Upper lobe of right lung (tissue), 1 donor: ENCODE results near the gene CCDC171. TPM values are rescaled to one million over a fixed set of nuclear protein-coding genes. Genes with fewer than 3 reads are reported as not detected.

Source experiments
- ATAC-seq: fragments of 200-7000 bp; cut with Tn5 transposase; one replicate; pipeline ENCODE4 v1.9.1; 2020; ENCODE audit warnings: mild to moderate bottlenecking, moderate library complexity
- DNase-seq: peaks from one replicate; pipeline ENCODE4 v3.0.0-alpha.2; 2020
- H3K27ac ChIP-seq: fragments of 200-600 bp; one replicate; pipeline ENCODE4 v1.8.0; 2022
- H3K27me3 ChIP-seq: fragments of 200-600 bp; one replicate; pipeline ENCODE4 v1.8.0; 2022; ENCODE audit warnings: mild to moderate bottlenecking
- H3K36me3 ChIP-seq: fragments of 200-600 bp; one replicate; pipeline ENCODE4 v1.8.0; 2022
- H3K4me1 ChIP-seq: fragments of 200-600 bp; one replicate; pipeline ENCODE4 v1.8.0; 2022
- H3K4me3 ChIP-seq: fragments of 200-600 bp; one replicate; pipeline ENCODE4 v1.8.0; 2022; ENCODE audit warnings: mild to moderate bottlenecking
- H3K9me3 ChIP-seq: fragments of 200-600 bp; one replicate; pipeline ENCODE4 v1.8.0; 2022
- CTCF ChIP-seq: fragments of 200-600 bp; IDR thresholded peaks from one replicate; pipeline ENCODE4 v1.8.0; 2022; ENCODE audit warnings: antibody characterized with exemption
- intact Hi-C: fragments of 100-400 bp; cut with DNase I; formaldehyde crosslinking; loops from one replicate; pipeline ENCODE4 v1.11.0; 2022
- total RNA-seq: library from RNA; stranded (reverse); fragmentation: NEBNext Ultra II Directional; extraction: Animal tissue kit (Norgen Biotek cat#: 25700); gene quantifications from one replicate; pipeline ENCODE4 v1.2.1, GENCODE V29; 2021
- donor health status: DM: no; HTN: yes; CAD: no; lungs with severe emphysema.

CCDC171 gene
- total RNA-seq, 1 donor from 2014 or later = 3.0 TPM

DNA sequence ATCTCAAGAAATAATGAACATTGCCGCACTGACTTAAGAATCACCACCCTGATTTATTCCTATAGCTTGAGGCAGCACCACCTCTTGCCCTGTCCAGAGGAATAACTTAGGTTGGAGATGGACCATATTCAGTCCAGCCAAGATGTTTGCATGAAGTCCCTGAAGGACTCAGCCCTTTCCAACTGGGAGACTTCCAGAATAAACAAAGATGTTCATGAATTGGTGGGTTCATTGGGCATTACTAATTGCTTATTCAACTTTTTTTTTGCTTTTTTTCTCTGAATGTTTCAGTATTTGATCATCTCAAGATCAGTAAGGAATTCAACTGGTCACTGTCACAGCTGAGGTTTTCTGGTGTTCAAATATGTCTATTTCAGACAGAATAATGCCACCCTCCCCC lies 470.6 kb downstream of the CCDC171 start:
- no peak for TF ChIP-seq CTCF
- H3K9me3 ChIP-seq = no peaks in the 10 kb centered on the region
- no peak for ATAC-seq
- DNase-seq = no peak
- intact Hi-C loops = no loop called here
- H3K27ac ChIP-seq = no peak overlapping the region
- H3K4me3 ChIP-seq = no peak overlapping the region
- H3K4me1 ChIP-seq = no peaks in the 10 kb centered on the region
- no peaks in the 10 kb centered on the region for H3K27me3 ChIP-seq
- H3K36me3 ChIP-seq = no peaks in the 10 kb centered on the region

Other genes with a start within 250 kb of the CCDC171 start
- gene TTC39B, start 245.8 kb upstream of the CCDC171 start, total RNA-seq = 46.9 TPM
- 31.3 TPM for gene SNAPC3, start 130.2 kb upstream of the CCDC171 start, total RNA-seq
- 32.8 TPM for gene PSIP1, start 42.1 kb upstream of the CCDC171 start, total RNA-seq